KOPT-K1 (cell line): ENCODE measurements around the gene ACAN.

Experiments used
- H3K27ac ChIP-seq: fragments of 200-600 bp; sonication (generic); 2 replicates; pipeline ENCODE4 v1.5.1; 2016; ENCODE audit warnings: antibody characterized with exemption, mild to moderate bottlenecking, low read depth, low read length; ENCODE audit not compliant: poor library complexity, severe bottlenecking
- H3K36me3 ChIP-seq: fragments of 200-600 bp; sonication (generic); 2 replicates; pipeline ENCODE4 v1.5.1; 2017; ENCODE audit warnings: antibody characterized with exemption, mild to moderate bottlenecking, low read length, moderate library complexity; ENCODE audit not compliant: insufficient read depth
- H3K9me3 ChIP-seq: fragments of 200-600 bp; sonication (generic); 2 replicates; pipeline ENCODE4 v1.5.1; 2017; ENCODE audit warnings: antibody characterized with exemption, low read length, mild to moderate bottlenecking; ENCODE audit not compliant: insufficient read depth, poor library complexity, severe bottlenecking

Gene ACAN

GRCh38 chr15:88803241-88803919 is at the start of gene ACAN:
Gene ACAN (plus strand): TSS chr15:88803436. CDS start chr15:88836207, 32,771 bp downstream.
- Histone ChIP-seq H3K27ac (no peak within 1 kb of the TSS), H3K36me3 (no peaks in the 10 kb centered on the region), H3K9me3 (no peaks in the 10 kb centered on the region)

GRCh38 chr15:88756521-88756920 is 46.7 kb upstream of the ACAN start:
- no peak overlapping the region for H3K27ac ChIP-seq
- H3K36me3 ChIP-seq: no peaks in the 10 kb centered on the region
- peaks cover 8% of the 10 kb centered on the region for H3K9me3 ChIP-seq

DNA sequence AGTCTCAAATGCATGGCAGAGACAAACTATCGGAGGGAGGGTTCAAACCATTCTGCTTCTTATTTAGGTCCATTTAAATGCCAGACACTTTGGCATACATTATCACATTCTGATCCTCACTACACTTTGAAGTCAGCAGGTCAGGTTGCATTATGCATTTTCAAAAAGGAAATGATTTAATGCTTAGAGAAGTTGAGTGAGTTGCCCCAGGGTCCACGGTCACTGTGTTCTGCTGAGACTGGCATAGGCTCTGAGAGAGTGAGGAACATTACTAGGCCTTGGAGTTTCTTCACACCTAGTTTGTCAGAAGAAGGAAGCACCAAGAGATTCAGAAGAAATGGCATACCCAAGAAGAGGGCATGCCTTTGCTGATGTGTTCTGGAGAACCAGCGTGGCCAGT is 46.3 kb upstream of the ACAN start:
- Histone ChIP-seq H3K27ac (no peak overlapping the region), H3K9me3 (peaks cover 8% of the 10 kb centered on the region), H3K36me3 (no peaks in the 10 kb centered on the region)

DNA sequence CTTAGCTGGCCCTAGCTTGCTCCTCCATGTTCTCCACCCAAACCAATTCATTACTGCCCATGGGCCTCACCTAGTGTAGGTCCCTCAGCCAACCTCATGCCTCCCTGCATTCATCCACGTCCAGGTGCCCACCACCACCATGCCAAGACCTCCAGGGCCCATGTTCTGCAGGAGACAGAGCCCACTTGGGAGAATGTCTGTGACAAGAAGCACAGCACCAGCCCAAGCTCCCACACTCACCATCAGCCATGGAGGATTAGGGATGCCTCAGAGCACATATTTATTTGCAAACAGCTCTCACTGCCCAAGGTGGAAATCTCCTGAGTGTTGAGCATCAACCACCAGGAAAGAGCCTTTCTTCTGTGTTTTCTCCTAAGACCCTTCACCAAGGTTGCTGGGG is 43.4 kb upstream of the ACAN start:
- Histone ChIP-seq H3K36me3 (no peaks in the 10 kb centered on the region), H3K9me3 (peaks cover 7% of the 10 kb centered on the region), H3K27ac (no peak overlapping the region)

DNA sequence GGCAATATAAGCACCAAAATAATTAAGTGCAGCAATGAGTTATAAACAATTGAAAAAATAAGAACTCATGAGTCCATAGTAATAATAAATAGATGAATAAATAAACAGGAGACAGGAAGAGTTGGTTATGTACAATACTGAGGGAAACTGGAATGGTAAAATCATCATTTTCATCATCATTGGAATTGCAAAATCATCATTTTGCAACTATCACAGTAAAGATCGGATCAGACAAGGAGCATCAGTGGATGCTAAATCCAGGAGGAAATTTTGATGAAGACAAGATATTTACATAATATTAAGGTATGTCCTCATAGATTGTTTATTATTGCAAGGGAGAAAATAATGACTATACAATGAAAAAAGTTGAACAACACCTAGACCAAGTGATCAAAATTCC is 38.8 kb upstream of the ACAN start:
- peaks cover 5% of the 10 kb centered on the region for H3K9me3 ChIP-seq
- H3K36me3 ChIP-seq: no peaks in the 10 kb centered on the region
- no peak overlapping the region for H3K27ac ChIP-seq

- Histone ChIP-seq H3K9me3 (peaks cover 8% of the 10 kb centered on the region), H3K27ac (no peak overlapping the region), H3K36me3 (no peaks in the 10 kb centered on the region)
These were observed 38.0 kb upstream of the ACAN start for GRCh38 chr15:88765212-88765611.

- H3K9me3 ChIP-seq: peaks cover 8% of the 10 kb centered on the region
- no peak overlapping the region for H3K27ac ChIP-seq
- no peaks in the 10 kb centered on the region for H3K36me3 ChIP-seq
These were observed 33.9 kb upstream of the ACAN start for GRCh38 chr15:88769161-88769971.

GRCh38 chr15:88775776-88776175 is 27.5 kb upstream of the ACAN start:
- Histone ChIP-seq H3K9me3 (peaks cover 9% of the 10 kb centered on the region), H3K36me3 (no peaks in the 10 kb centered on the region), H3K27ac (no peak overlapping the region)

GRCh38 chr15:88776646-88777045 is 26.6 kb upstream of the ACAN start:
- H3K27ac ChIP-seq: no peak overlapping the region
- H3K36me3 ChIP-seq: no peaks in the 10 kb centered on the region
- peaks cover 9% of the 10 kb centered on the region for H3K9me3 ChIP-seq

DNA sequence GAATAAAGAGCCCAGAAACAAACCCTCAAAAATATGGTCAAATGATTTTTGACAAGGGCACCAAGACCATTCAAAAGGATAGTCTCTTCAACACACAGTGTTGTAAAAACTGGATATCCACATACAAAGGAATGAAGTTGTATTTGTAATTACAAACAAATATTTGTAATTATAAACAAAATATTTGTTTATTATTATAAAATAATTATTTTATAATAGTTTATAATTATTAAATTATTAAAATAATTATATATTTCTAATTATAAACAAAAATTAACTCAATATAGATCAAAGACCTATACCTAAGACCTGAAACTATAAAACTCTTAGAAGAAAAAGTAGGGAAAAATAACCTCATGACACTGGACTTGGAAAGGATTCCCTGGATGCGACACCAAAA is 23.3 kb upstream of the ACAN start:
- Histone ChIP-seq H3K27ac (no peak overlapping the region), H3K36me3 (no peaks in the 10 kb centered on the region), H3K9me3 (peaks cover 9% of the 10 kb centered on the region)

DNA sequence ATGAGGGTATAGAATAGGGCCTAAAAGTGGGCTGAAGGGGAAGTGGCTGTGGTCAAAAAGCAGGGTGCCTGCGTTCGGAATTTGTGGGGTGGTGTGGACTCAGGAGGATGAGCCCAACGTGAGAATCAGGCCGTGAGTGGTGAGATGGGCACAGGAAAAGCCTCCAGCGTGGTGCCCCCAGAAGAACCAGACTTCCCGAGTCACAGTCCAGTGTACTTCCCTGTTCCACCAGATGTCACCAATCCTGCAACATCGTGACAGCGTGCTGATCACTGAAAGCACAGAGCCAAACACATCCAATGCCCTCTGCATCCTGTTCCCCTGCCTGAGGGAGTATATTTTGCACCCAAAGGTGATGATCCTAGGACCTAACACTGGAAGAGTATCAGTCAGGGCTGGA is 20.8 kb upstream of the ACAN start:
- H3K27ac ChIP-seq: no peak overlapping the region
- no peaks in the 10 kb centered on the region for H3K36me3 ChIP-seq
- H3K9me3 ChIP-seq: no peaks in the 10 kb centered on the region

DNA sequence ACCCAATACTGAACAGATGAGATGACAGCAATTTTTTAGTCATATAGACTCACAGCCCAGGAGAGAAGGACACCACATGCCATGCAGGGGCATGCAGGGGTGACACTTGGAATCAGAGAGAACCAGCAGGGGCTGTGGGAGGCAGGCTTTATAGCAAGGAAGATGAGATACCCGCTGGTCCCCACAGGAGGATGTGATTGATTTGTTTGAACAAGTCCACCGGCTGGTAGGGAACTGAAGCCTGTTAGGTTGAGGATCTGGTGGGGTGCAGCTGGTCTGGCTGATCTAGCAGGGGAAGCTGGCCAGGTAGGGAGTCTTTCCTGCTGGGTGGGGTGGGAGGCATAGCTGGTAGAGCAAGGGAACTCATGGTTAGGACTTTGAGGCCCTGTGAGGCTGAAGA is 18.0 kb upstream of the ACAN start:
- Histone ChIP-seq H3K9me3 (no peaks in the 10 kb centered on the region), H3K36me3 (no peaks in the 10 kb centered on the region), H3K27ac (no peak overlapping the region)

- H3K27ac ChIP-seq: no peak overlapping the region
- no peaks in the 10 kb centered on the region for H3K36me3 ChIP-seq
- H3K9me3 ChIP-seq: no peaks in the 10 kb centered on the region
These were observed 15.2 kb upstream of the ACAN start for GRCh38 chr15:88788036-88788435.

GRCh38 chr15:88788816-88789215 is 14.4 kb upstream of the ACAN start:
- no peaks in the 10 kb centered on the region for H3K9me3 ChIP-seq
- no peaks in the 10 kb centered on the region for H3K36me3 ChIP-seq
- H3K27ac ChIP-seq: no peak overlapping the region

DNA sequence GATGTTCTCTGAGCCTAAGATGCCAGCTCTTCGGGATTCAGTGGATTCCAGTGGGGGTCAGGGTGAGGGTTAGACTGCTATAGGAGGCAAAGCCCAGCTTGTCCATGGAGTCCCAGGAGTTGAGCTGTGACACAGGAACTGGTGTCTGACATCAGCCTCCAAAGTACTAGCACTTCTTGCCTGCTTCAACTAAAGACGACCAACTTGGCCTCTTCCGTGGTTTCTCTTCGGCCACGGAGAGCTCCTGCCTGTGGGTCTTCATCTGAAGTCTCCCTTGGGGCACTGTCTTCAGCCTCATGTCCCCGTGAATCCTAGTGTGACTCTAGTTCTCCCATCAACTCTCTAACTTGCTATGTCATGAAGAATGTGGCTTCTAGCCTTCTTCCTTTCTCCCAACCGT is 12.8 kb upstream of the ACAN start:
- H3K9me3 ChIP-seq: no peaks in the 10 kb centered on the region
- H3K27ac ChIP-seq: no peak overlapping the region
- no peaks in the 10 kb centered on the region for H3K36me3 ChIP-seq

DNA sequence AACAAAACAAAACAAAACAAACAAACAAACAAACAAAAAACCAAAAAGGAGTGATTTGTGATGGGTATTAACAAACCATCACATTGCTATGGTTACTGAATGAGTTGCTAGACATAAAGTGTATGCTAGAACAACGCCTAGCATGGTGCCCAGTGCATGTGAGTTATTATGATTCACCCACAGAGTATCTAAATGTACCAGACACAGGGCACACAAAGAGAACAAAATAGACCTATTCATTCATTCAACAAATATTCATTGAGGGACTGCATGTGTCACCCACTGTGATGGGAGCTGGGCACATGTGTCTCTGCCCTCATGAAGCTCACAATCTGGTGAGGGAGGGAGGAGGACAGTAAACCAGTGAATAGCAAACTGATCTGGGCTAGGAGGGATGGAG is 11.6 kb upstream of the ACAN start:
- Histone ChIP-seq H3K27ac (no peak overlapping the region), H3K36me3 (no peaks in the 10 kb centered on the region), H3K9me3 (no peaks in the 10 kb centered on the region)
